Activated CD8-positive, alpha-beta T cell treated with anti-CD3 and anti-CD28 coated beads, Interleukin-2, amount 10 ng/mL, durations not matched to agents 7 days and 5 days (primary cell): Measurements from ENCODE around the gene AGER. TPM values are rescaled to one million over a fixed set of nuclear protein-coding genes. Genes with fewer than 3 reads are reported as not detected.
"Not testable (repeated sequence)": the region's sequence is repeated elsewhere in the genome, so short reads cannot be mapped to it uniquely, and the experiment has no call there.

Experiments
- ATAC-seq: fragments of 150-1000 bp; cut with Tn5 transposase; one replicate; pipeline ENCODE4 v1.10.0; 2021; ENCODE audit warnings: moderate library complexity
- CTCF ChIA-PET: fragments of 350-600 bp; sonication (Branson Sonifier 250); formaldehyde crosslinking; loops from one replicate; lab custom pipeline; 2021; ENCODE audit warnings: antibody characterized with exemption; lab: Charles Lee
- POLR2A ChIA-PET: fragments of 350-600 bp; sonication (Branson Sonifier 250); formaldehyde crosslinking; loops from one replicate; lab custom pipeline; 2021; ENCODE audit warnings: antibody characterized with exemption; lab: Charles Lee
- DNase-seq: peaks from one replicate; pipeline ENCODE4 v3.0.0-alpha.2; 2020
- H3K27ac Mint-ChIP-seq: one replicate; pipeline ENCODE4 v1.8.0; 2021; ENCODE audit warnings: mild to moderate bottlenecking, mixed read lengths
- H3K27me3 Mint-ChIP-seq: one replicate; pipeline ENCODE4 v1.8.0; 2021; ENCODE audit warnings: low read depth, mixed read lengths
- H3K36me3 Mint-ChIP-seq: one replicate; pipeline ENCODE4 v1.8.0; 2021; ENCODE audit warnings: low read depth, mixed read lengths
- H3K4me1 Mint-ChIP-seq: one replicate; pipeline ENCODE4 v1.8.0; 2021; ENCODE audit warnings: low read depth, mixed read lengths
- H3K4me3 Mint-ChIP-seq: one replicate; pipeline ENCODE4 v1.8.0; 2021; ENCODE audit warnings: mild to moderate bottlenecking, mixed read lengths
- H3K9me3 Mint-ChIP-seq: one replicate; pipeline ENCODE4 v1.8.0; 2022; ENCODE audit warnings: mixed read lengths; ENCODE audit not compliant: insufficient read depth
- total RNA-seq, 2 experiments: library from RNA; stranded (reverse); gene quantifications; one replicate each; pipeline ENCODE4 v1.2.3, GENCODE V29; 2021

AGER gene
- total RNA-seq, 2 experiments from 2014 or later, result 27.8 to 29.9 TPM

DNA sequence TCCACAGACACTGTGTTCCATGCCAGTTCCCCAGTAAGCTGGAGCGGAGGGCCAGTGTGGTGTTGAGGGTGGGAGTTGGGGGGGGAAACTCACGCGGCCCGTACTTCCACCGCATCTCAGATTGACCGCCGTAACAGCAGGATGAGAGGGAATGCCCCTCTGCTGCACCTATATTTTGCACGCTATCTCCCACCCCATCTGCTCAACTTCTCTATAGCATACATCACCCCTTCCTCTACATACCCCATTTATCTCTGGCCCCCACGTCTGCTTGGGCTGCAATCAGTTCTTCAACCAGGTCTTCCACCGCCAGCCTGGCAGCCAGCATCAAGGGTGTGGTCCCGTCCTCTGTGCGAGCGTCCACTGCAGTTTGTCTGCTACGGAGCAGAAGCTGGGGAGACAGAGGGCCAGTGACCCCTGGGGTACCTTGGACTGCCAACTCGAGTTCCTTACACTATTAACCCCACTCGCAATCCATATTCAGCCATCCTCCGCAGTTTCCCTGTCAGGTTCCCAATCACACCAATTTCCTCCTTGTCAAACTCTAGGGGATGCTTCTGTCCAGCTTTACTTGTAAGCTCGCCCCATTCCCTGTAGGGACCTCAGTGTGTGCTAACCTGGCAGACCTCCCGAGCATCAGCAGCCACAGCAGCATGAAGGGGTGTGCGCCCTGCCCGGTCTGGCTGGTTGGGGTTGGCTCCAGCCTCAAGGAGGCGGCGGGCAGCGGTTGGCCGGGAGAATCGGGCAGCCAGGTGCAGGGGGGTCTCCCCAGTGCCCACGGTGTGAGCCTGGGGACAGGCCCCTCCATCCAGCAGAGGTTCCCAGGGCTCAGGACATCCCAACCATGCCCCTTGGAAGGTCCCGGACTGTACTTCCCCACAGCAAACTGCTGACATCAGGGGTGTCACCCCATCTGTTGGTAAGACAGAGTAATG is 12.9 kb upstream of the AGER start:
- CTCF ChIA-PET, result interaction anchor here (1.4 to 2.7 kb wide), 3 partner anchors 20 to 78 kb away, joined by 4 to 28 read pairs (median 25); partner anchors contain the start of genes AGPAT1, ATF6B and FKBPL
- no peak for DNase-seq
- Mint-ChIP-seq H3K4me1 (peaks cover 33% of the 10 kb centered on the region), H3K27me3 (no peaks in the 10 kb centered on the region), H3K4me3 (peak overlapping the region; percentile 97), H3K27ac (peak overlapping the region; percentile 99), H3K36me3 (peaks cover 6% of the 10 kb centered on the region), H3K9me3 (no peaks in the 10 kb centered on the region)
- POLR2A ChIA-PET, result interaction anchor here (0.6 to 1.1 kb wide), 5 partner anchors 21 to 1320 kb away, joined by 3 to 5 read pairs (median 3); partner anchors contain the start of gene ATF6B
- ATAC-seq, result no peak

DNA sequence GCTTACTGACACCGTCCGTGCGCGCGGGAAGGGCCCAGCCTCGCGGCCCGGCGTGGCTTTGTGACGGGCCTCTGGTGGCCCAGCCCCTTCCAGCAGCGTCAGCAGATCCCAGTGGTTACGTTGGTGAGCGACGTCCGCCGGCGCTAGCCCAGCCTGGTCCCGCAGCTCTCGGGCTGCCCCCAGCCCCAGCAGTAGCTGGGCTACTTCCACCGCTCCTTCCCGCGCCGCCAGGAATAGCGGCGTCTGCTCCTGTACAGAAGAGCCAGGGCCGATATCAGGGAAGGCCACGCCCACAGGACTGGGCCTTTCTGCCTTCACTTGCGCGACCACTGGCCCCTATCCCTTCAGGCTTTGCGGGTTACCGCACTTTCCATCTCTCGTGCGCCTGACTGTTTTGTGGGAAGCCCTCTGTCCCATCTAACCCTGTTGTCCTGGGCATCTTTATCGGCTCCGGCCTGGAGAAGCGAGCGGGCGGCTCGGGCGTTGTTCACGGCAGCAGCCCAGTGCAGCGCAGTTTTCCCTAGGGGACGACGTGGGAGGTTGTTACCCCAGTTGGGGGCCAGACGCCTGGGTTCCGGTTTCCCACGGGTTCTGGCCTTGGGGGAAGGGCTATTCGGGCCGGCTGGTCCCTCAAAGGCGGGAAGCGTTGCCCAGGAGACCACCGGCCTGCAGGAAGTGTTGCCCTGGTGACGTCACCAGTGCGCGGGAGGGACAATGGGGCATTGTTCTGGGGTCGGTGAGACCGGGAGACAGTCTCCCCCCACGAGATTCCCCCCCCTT is 12.0 kb upstream of the AGER start:
- H3K4me1 Mint-ChIP-seq, result peaks cover 33% of the 10 kb centered on the region
- no peaks in the 10 kb centered on the region for H3K9me3 Mint-ChIP-seq
- DNase-seq (peak; percentile 76), ATAC-seq (peak; percentile 4)
- peak overlapping the region; percentile 97 for H3K4me3 Mint-ChIP-seq
- ChIA-PET CTCF (interaction anchor here (0.8 to 2.7 kb wide), 22 partner anchors 10 to 789 kb away, joined by 3 to 28 read pairs (median 4); partner anchors contain the start of genes AGPAT1, ATF6B, DXO and FKBPL), POLR2A (interaction anchor here (0.6 to 1.5 kb wide), 10 partner anchors 19 to 1319 kb away, joined by 3 to 6 read pairs (median 4); partner anchors contain the start of genes AGPAT1 and TAP2)
- H3K36me3 Mint-ChIP-seq, result peaks cover 15% of the 10 kb centered on the region
- H3K27ac Mint-ChIP-seq, result peak overlapping the region; percentile 99
- H3K27me3 Mint-ChIP-seq, result no peaks in the 10 kb centered on the region

DNA sequence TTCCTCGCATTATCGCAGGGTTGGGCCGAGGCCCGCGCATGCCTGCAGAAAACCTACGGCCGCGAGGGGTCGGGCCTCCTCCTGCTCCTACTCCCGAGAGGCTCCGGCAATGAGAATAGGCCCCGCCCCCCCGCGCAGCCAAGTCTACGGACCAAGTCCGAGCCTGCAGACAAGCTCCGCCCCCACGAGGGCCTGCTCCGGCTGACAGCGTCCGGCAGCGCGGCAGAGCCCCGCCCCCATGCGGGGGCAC is 11.5 kb upstream of the AGER start:
- H3K27ac Mint-ChIP-seq, result peak overlapping the region; percentile 99
- DNase-seq, result peak; percentile 100
- peak overlapping the region; percentile 97 for H3K4me3 Mint-ChIP-seq
- ChIA-PET POLR2A (interaction anchor here (1.0 to 1.5 kb wide), 7 partner anchors 18 to 650 kb away, joined by 3 to 6 read pairs (median 4); partner anchors contain the start of genes AGPAT1, C6orf47 and TAP2), CTCF (interaction anchor here (0.8 to 2.7 kb wide), 23 partner anchors 11 to 789 kb away, joined by 3 to 28 read pairs (median 4); partner anchors contain the start of genes AGPAT1, ATF6B, DXO and FKBPL)
- peaks cover 33% of the 10 kb centered on the region for H3K4me1 Mint-ChIP-seq
- peak; percentile 90 for ATAC-seq
- no peaks in the 10 kb centered on the region for H3K27me3 Mint-ChIP-seq
- no peaks in the 10 kb centered on the region for H3K9me3 Mint-ChIP-seq
- peaks cover 18% of the 10 kb centered on the region for H3K36me3 Mint-ChIP-seq

DNA sequence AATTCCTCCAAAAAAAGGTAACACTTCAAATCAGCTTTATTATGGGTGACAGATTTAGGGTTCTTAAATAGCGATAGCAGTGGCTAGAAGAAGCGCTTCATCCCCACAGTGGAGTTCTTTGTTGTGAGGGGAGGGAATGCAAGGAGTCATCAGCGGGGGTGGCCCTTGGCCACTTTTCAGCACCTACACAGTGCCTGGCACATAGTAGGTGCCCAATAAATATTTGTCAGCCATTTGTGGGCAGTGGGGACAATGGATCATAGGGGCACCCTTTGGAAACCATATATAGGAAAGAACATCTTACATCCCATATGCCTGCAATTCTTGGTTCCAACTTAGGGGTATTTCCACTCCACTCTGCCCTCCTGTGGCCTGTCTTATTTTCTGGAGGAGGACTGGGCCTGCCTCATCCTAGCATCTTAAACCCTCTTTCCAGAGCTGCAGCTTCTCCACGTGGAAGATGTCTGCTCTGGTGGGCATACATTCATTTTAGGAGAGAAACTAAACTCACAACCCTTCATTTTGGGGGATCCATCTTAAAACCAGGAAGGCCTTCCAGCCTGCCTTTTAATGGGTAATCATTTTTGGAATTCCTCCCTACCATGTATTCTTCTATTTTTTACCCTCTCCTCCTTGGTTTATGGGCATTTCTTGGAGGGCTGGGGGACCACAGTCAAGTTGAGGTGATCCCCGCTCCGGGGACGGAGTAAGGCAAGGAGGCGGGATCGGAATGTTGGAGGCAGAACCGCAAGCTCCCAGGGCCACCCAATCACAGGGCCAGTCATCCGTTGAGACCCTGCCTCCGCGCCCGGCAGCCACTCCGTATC is 11.0 kb upstream of the AGER start:
- ChIA-PET POLR2A (interaction anchor here (1.0 to 1.5 kb wide), 7 partner anchors 18 to 650 kb away, joined by 3 to 6 read pairs (median 4); partner anchors contain the start of genes AGPAT1, C6orf47 and TAP2), CTCF (interaction anchor here (0.6 to 2.7 kb wide), 26 partner anchors 11 to 790 kb away, joined by 3 to 28 read pairs (median 4); partner anchors contain the start of genes AGPAT1, ATF6B, DXO and FKBPL)
- no peaks in the 10 kb centered on the region for H3K27me3 Mint-ChIP-seq
- H3K4me3 Mint-ChIP-seq, result peak overlapping the region; percentile 97
- peak overlapping the region; percentile 92 for H3K27ac Mint-ChIP-seq
- peaks cover 24% of the 10 kb centered on the region for H3K36me3 Mint-ChIP-seq
- no peaks in the 10 kb centered on the region for H3K9me3 Mint-ChIP-seq
- ATAC-seq (peak; percentile 4), DNase-seq (peak; percentile 61)
- H3K4me1 Mint-ChIP-seq, result peaks cover 33% of the 10 kb centered on the region

DNA sequence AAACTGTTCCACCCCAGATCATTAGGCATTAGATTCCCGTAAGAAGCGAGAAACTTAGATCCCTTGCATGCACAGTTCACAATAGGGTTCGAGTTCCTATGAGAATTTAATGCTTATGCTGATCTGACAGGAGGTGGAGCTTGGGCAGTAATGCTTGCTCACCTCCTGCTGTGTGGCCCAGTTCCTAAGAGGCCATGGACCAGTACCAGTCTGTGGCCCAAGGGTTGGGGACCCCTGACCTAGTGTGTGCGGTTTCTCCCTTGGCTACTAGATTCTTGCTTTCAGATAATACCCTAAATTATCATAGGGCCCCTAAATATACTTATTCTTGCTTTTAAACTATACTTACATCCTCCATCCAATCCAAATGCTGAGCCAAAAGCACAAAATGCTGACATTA is 10.3 kb upstream of the AGER start:
- H3K36me3 Mint-ChIP-seq, result peaks cover 24% of the 10 kb centered on the region
- H3K9me3 Mint-ChIP-seq, result no peaks in the 10 kb centered on the region
- CTCF ChIA-PET, result interaction anchor here (0.6 to 2.7 kb wide), 5 partner anchors 15 to 223 kb away, joined by 3 to 25 read pairs (median 3); partner anchors contain the start of genes AGPAT1 and DXO
- peaks cover 33% of the 10 kb centered on the region for H3K4me1 Mint-ChIP-seq
- H3K27me3 Mint-ChIP-seq, result no peaks in the 10 kb centered on the region
- POLR2A ChIA-PET, result interaction anchor here (1.0 to 1.3 kb wide), 2 partner anchors 65 to 534 kb away, joined by 4 to 5 read pairs; partner anchors contain the start of gene C6orf47
- H3K4me3 Mint-ChIP-seq, result peak overlapping the region; percentile 99
- DNase-seq, result no peak
- peak overlapping the region; percentile 50 for H3K27ac Mint-ChIP-seq
- ATAC-seq, result no peak

DNA sequence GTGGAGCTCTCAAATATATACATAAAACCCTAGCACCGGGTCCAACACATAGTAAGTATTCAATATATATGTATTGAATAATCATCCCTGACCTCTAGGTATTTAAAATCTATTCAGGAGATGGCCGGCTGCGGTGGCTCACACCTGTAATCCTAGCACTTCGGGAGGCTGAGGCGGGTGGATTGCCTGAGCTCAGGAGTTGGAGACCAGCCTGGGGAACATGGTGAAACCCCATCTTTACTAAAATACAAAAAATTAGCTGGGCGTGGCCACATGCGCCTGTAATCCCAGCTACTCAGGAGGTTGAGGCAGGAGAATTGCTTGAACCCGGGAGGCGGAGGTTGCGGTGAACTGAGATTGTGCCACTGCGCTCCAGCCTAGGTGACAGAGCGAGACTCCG is 9.0 kb upstream of the AGER start:
- ChIA-PET CTCF (interaction anchor here (0.6 to 1.9 kb wide), 7 partner anchors 14 to 74 kb away, joined by 3 to 7 read pairs (median 4); partner anchors contain the start of genes AGPAT1 and FKBPL), POLR2A (interaction anchor here (0.6 to 6.5 kb wide), 8 partner anchors 10 to 71 kb away, joined by 3 to 45 read pairs (median 5); partner anchors contain the start of genes AGPAT1, ATF6B, FKBPL and RNF5)
- DNase-seq, H3K27me3 Mint-ChIP-seq, ATAC-seq, H3K9me3 Mint-ChIP-seq: not testable (repeated sequence)
- H3K27ac Mint-ChIP-seq, result peak overlapping the region; percentile 97
- peak overlapping the region; percentile 99 for H3K4me3 Mint-ChIP-seq
- H3K36me3 Mint-ChIP-seq, result peaks cover 37% of the 10 kb centered on the region
- peaks cover 45% of the 10 kb centered on the region for H3K4me1 Mint-ChIP-seq

DNA sequence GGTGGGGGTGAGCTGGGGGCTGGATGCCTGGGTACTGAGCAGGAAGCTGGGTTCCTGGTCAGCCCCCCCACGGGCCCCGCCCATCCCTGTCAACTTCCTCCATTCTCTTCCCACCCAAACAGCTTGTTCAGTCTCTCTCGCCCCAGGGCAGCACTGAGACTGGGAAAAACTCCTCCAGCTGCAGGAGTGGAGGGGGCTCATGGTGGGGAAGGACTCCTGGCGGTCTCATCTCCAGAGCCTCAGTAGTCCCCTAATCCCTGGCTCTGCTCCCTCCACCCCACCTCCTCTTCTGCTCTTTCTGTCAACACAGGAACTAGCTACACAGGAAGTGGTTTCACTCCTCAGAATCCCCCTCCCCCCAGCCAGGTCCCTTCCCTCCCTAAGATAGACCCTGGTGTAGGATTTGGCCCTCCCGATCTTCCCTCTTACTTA is 8.6 kb upstream of the AGER start, which contains the start of gene GPSM3:
Gene GPSM3, minus strand, starts transcription at position 36 of the 432 bp plus-strand sequence. CDS start 130 bp downstream, outside the sequence.
- peak; percentile 66 for DNase-seq
- H3K9me3 Mint-ChIP-seq, result no peaks in the 10 kb centered on the region
- ATAC-seq, result no peak
- peak within 1 kb of the TSS; percentile 97 for H3K27ac Mint-ChIP-seq
- ChIA-PET CTCF (interaction anchor here (0.6 to 1.9 kb wide), 8 partner anchors 10 to 646 kb away, joined by 3 to 7 read pairs (median 3); partner anchors contain the start of genes AGPAT1, FKBPL and TAP2), POLR2A (interaction anchor here (0.6 to 6.5 kb wide), 10 partner anchors 10 to 71 kb away, joined by 3 to 45 read pairs (median 4); partner anchors contain the start of genes AGPAT1, ATF6B, FKBPL and RNF5)
- peaks cover 42% of the 10 kb centered on the region for H3K36me3 Mint-ChIP-seq
- no peaks in the 10 kb centered on the region for H3K27me3 Mint-ChIP-seq
- H3K4me3 Mint-ChIP-seq, result peak within 1 kb of the TSS; percentile 99
- H3K4me1 Mint-ChIP-seq, result peaks cover 50% of the 10 kb centered on the region

DNA sequence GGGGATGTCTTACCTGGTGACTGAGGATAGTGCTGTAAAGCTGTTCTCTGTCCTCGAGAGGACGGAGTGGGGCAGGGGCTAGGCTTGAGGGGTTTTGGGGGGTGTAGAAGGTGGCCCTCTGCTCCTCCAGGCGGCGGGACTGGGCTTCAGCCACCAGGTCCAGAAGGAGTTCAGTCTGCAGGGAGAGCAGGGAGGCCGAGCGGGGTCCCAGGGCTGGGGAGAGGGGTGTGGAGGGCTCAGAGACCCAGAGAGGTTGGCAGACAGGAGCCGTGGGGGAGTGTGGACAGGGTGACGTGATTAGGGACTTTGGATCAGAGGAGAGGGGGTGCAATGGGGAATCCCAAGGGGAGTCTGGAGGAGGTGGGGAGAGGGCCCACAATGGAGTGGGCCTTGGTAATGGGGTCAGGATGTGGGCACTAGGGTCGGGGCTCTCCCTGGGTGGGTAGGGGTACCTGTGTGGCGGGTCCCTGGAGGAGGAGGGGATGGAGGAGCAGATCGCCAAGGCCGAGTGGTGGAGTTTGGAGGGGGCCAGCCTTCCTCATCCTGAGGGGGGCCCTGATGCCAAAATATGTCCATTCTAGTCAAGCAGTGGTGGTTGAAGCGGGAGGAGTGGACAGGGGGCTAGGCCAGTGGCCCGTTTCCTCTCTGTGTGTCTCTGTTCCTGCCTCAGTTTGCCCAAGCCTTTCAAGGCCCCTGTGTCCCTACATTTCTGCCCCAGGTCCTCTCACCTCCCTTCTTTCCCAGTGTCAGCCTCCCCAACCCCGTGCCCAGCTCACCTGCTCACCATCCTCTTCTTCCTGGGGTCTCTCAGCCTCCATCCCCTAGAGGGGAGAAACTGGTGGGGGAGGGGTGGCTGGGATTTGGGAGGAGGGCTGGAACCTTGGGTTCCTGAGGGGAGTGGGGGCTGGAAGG is 7.9 kb upstream of the AGER start:
- H3K36me3 Mint-ChIP-seq, result peaks cover 49% of the 10 kb centered on the region
- H3K9me3 Mint-ChIP-seq, result no peaks in the 10 kb centered on the region
- no peaks in the 10 kb centered on the region for H3K27me3 Mint-ChIP-seq
- CTCF ChIA-PET, result interaction anchor here (0.9 to 2.5 kb wide), 7 partner anchors 9 to 646 kb away, joined by 3 to 8 read pairs (median 3); partner anchors contain the start of genes AGPAT1 and TAP2
- peaks cover 53% of the 10 kb centered on the region for H3K4me1 Mint-ChIP-seq
- H3K4me3 Mint-ChIP-seq, result peak overlapping the region; percentile 99
- no peak for ATAC-seq
- no peak for DNase-seq
- POLR2A ChIA-PET, result interaction anchor here (1.0 to 6.5 kb wide), 7 partner anchors 9 to 780 kb away, joined by 3 to 45 read pairs (median 7); partner anchors contain the start of genes ATF6B, FKBPL and RNF5
- H3K27ac Mint-ChIP-seq, result peak overlapping the region; percentile 97
